ENCODE measurements around the gene GJD3. TPM values are rescaled to one million over a fixed set of nuclear protein-coding genes. Genes with fewer than 3 reads are reported as not detected.
"Not testable (repeated sequence)": the region's sequence is repeated elsewhere in the genome, so short reads cannot be mapped to it uniquely, and the experiment has no call there.

GJD3 gene
- total RNA-seq, 2 donors from 2014 or later: 1.5 TPM; not detected in 1

GRCh38 chr17:40378966-40379365 is 14.4 kb upstream of the GJD3 start:
- Histone ChIP-seq H3K4me3 (no peak overlapping the region), H3K27ac (no peak overlapping the region), H3K9me3 (no peaks in the 10 kb centered on the region), H3K4me1 (ENCODE audit: control insufficient read depth in 1 of 2, low read depth in 2 of 2) (no peaks in the 10 kb centered on the region), H3K27me3 (replicated peaks; ENCODE audit: insufficient read depth) (no peaks in the 10 kb centered on the region), H3K36me3 (no peaks in the 10 kb centered on the region)
- DNase-seq (ENCODE audit: low spot score) (no peak), ATAC-seq (ENCODE audit: insufficient number of reproducible peaks, low FRiP score, low read depth) (no peak)
- no peak for TF ChIP-seq CTCF (IDR thresholded peaks at IDR 0.05)

GRCh38 chr17:40377832-40378231 is 13.3 kb upstream of the GJD3 start:
- TF ChIP-seq CTCF (IDR thresholded peaks at IDR 0.05): no peak
- ATAC-seq (ENCODE audit: insufficient number of reproducible peaks, low FRiP score, low read depth) (no peak), DNase-seq (ENCODE audit: low spot score) (no peak)
- Histone ChIP-seq H3K27ac (no peak overlapping the region), H3K27me3 (replicated peaks; ENCODE audit: insufficient read depth) (no peaks in the 10 kb centered on the region), H3K9me3 (no peaks in the 10 kb centered on the region), H3K4me1 (ENCODE audit: control insufficient read depth in 1 of 2, low read depth in 2 of 2) (no peaks in the 10 kb centered on the region), H3K36me3 (no peaks in the 10 kb centered on the region), H3K4me3 (no peak overlapping the region)

- ATAC-seq (ENCODE audit: insufficient number of reproducible peaks, low FRiP score, low read depth); H3K4me3 ChIP-seq: not testable (repeated sequence)
Observed at GRCh38 chr17:40376541-40376940, 12.0 kb upstream of the GJD3 start.

GRCh38 chr17:40375786-40376185 is 11.2 kb upstream of the GJD3 start:
- not testable (repeated sequence) for ATAC-seq (ENCODE audit: insufficient number of reproducible peaks, low FRiP score, low read depth); H3K4me3 ChIP-seq; H3K4me1 ChIP-seq (ENCODE audit: control insufficient read depth in 1 of 2, low read depth in 2 of 2); H3K36me3 ChIP-seq; H3K27ac ChIP-seq; DNase-seq (ENCODE audit: low spot score); H3K27me3 ChIP-seq (replicated peaks; ENCODE audit: insufficient read depth); H3K9me3 ChIP-seq

More at GRCh38 chr17:40376541-40376940, 12.0 kb upstream of the GJD3 start:
- H3K36me3 ChIP-seq; H3K27me3 ChIP-seq (replicated peaks; ENCODE audit: insufficient read depth); H3K9me3 ChIP-seq; DNase-seq (ENCODE audit: low spot score); H3K27ac ChIP-seq; H3K4me1 ChIP-seq (ENCODE audit: control insufficient read depth in 1 of 2, low read depth in 2 of 2): not testable (repeated sequence)

- Histone ChIP-seq H3K27me3 (replicated peaks; ENCODE audit: insufficient read depth) (no peaks in the 10 kb centered on the region), H3K27ac (no peak overlapping the region), H3K9me3 (no peaks in the 10 kb centered on the region), H3K36me3 (no peaks in the 10 kb centered on the region), H3K4me1 (ENCODE audit: control insufficient read depth in 1 of 2, low read depth in 2 of 2) (no peaks in the 10 kb centered on the region), H3K4me3 (no peak overlapping the region)
- DNase-seq (ENCODE audit: low spot score): no peak
- ATAC-seq (ENCODE audit: insufficient number of reproducible peaks, low FRiP score, low read depth): no peak
- TF ChIP-seq CTCF (IDR thresholded peaks at IDR 0.05): no peak
Observed at GRCh38 chr17:40374821-40375498, 10.4 kb upstream of the GJD3 start.

GRCh38 chr17:40373999-40374398 is 9.5 kb upstream of the GJD3 start:
- DNase-seq (ENCODE audit: low spot score): no peak
- Histone ChIP-seq H3K4me3 (no peak overlapping the region), H3K36me3 (no peaks in the 10 kb centered on the region), H3K4me1 (ENCODE audit: control insufficient read depth in 1 of 2, low read depth in 2 of 2) (no peaks in the 10 kb centered on the region), H3K27me3 (replicated peaks; ENCODE audit: insufficient read depth) (no peaks in the 10 kb centered on the region), H3K27ac (no peak overlapping the region), H3K9me3 (no peaks in the 10 kb centered on the region)
- no peak for TF ChIP-seq CTCF (IDR thresholded peaks at IDR 0.05)
- ATAC-seq (ENCODE audit: insufficient number of reproducible peaks, low FRiP score, low read depth): no peak
